GM19467 (cell line): Measurements from ENCODE around the gene STYXL1.
"Not testable (repeated sequence)": the region's sequence is repeated elsewhere in the genome, so short reads cannot be mapped to it uniquely, and the experiment has no call there.

ENCODE experiments used
- ATAC-seq: cut with Tn5 transposase; IDR thresholded peaks from one replicate; pipeline ENCODE4 v1.9.1; 2021; ENCODE audit warnings: mild to moderate bottlenecking, moderate library complexity; ENCODE audit not compliant: unreplicated experiment

Gene STYXL1

GRCh38 chr7:76040126-76040525, 7.7 kb downstream of the STYXL1 start:
- ATAC-seq, result no peak

GRCh38 chr7:76037310-76037709, 10.5 kb downstream of the STYXL1 start:
- ATAC-seq, result no peak

GRCh38 chr7:76031964-76032363, 15.8 kb downstream of the STYXL1 start:
- no peak for ATAC-seq

GRCh38 chr7:76029682-76030081, 18.1 kb downstream of the STYXL1 start:
- not testable (repeated sequence) for ATAC-seq

GRCh38 chr7:76023002-76023401, 24.8 kb downstream of the STYXL1 start:
- no peak for ATAC-seq

- no peak for ATAC-seq
Measured at GRCh38 chr7:76022026-76022780, 25.6 kb downstream of the STYXL1 start.

- no peak for ATAC-seq
Measured at GRCh38 chr7:76020031-76020714, 27.6 kb downstream of the STYXL1 start.

- ATAC-seq, result not testable (repeated sequence)
Measured at GRCh38 chr7:76018520-76018919, 29.3 kb downstream of the STYXL1 start.

GRCh38 chr7:76016191-76016947, 31.4 kb downstream of the STYXL1 start:
- ATAC-seq, result no peak

GRCh38 chr7:76011442-76011861, 36.3 kb downstream of the STYXL1 start:
- no peak for ATAC-seq

GRCh38 chr7:76009672-76010600, 37.9 kb downstream of the STYXL1 start:
- no peak for ATAC-seq

GRCh38 chr7:76008156-76008687, 39.6 kb downstream of the STYXL1 start:
- ATAC-seq, result no peak

GRCh38 chr7:76005004-76005403, 42.8 kb downstream of the STYXL1 start:
- not testable (repeated sequence) for ATAC-seq

- ATAC-seq, result no peak
Measured at GRCh38 chr7:76003351-76003750, 44.4 kb downstream of the STYXL1 start.

- no peak for ATAC-seq
Measured at GRCh38 chr7:76002822-76003221, 45.0 kb downstream of the STYXL1 start.

- no peak for ATAC-seq
Measured at GRCh38 chr7:76002139-76002538, 45.7 kb downstream of the STYXL1 start.

- ATAC-seq, result no peak
Measured at GRCh38 chr7:76000566-76000965, 47.2 kb downstream of the STYXL1 start.

GRCh38 chr7:75998038-75998437, 49.8 kb downstream of the STYXL1 start:
- no peak for ATAC-seq

GRCh38 chr7:75996476-75996875, 51.3 kb downstream of the STYXL1 start:
- no peak for ATAC-seq

GRCh38 chr7:75995996-75996395, 51.8 kb downstream of the STYXL1 start:
- no peak for ATAC-seq
